ENCODE data around the gene PLSCR4.
A peak's percentile ranks its signal among the peaks of the same experiment; 100 is the strongest.

Gene PLSCR4

GRCh38 chr3:146156095-146156494, 94.8 kb downstream of the PLSCR4 start:
- H3K9me3 Mint-ChIP-seq: no peaks in the 10 kb centered on the region
- H3K27ac Mint-ChIP-seq: no peak overlapping the region
- peaks cover 68% of the 10 kb centered on the region for H3K4me1 Mint-ChIP-seq
- no peak for DNase-seq
- no peak for TF ChIP-seq CTCF (IDR thresholded peaks at IDR 0.05)
- peaks cover 22% of the 10 kb centered on the region for H3K36me3 Mint-ChIP-seq (ENCODE audit: low read depth)
- no peaks in the 10 kb centered on the region for H3K27me3 Mint-ChIP-seq (ENCODE audit: low read depth, poor library complexity)
- H3K4me3 Mint-ChIP-seq: peak overlapping the region; percentile 40

GRCh38 chr3:146154995-146155394, 95.9 kb downstream of the PLSCR4 start:
- DNase-seq: no peak
- peaks cover 68% of the 10 kb centered on the region for H3K4me1 Mint-ChIP-seq
- TF ChIP-seq CTCF (IDR thresholded peaks at IDR 0.05): no peak

GRCh38 chr3:146154316-146154715, 96.6 kb downstream of the PLSCR4 start:
- no peaks in the 10 kb centered on the region for H3K27me3 Mint-ChIP-seq (ENCODE audit: low read depth, poor library complexity)
- H3K9me3 Mint-ChIP-seq: no peaks in the 10 kb centered on the region
- peaks cover 62% of the 10 kb centered on the region for H3K4me1 Mint-ChIP-seq
- H3K36me3 Mint-ChIP-seq (ENCODE audit: low read depth): peaks cover 23% of the 10 kb centered on the region
- H3K4me3 Mint-ChIP-seq: no peak overlapping the region
- no peak for TF ChIP-seq CTCF (IDR thresholded peaks at IDR 0.05)
- no peak overlapping the region for H3K27ac Mint-ChIP-seq
- DNase-seq: no peak

More at GRCh38 chr3:146154995-146155394, 95.9 kb downstream of the PLSCR4 start:
- H3K27ac Mint-ChIP-seq: no peak overlapping the region
- no peaks in the 10 kb centered on the region for H3K27me3 Mint-ChIP-seq (ENCODE audit: low read depth, poor library complexity)
- H3K9me3 Mint-ChIP-seq: no peaks in the 10 kb centered on the region
- H3K36me3 Mint-ChIP-seq (ENCODE audit: low read depth): peaks cover 23% of the 10 kb centered on the region
- no peak overlapping the region for H3K4me3 Mint-ChIP-seq

- Mint-ChIP-seq H3K36me3 (ENCODE audit: low read depth) (peaks cover 23% of the 10 kb centered on the region), H3K4me1 (peaks cover 53% of the 10 kb centered on the region), H3K27me3 (ENCODE audit: low read depth, poor library complexity) (no peaks in the 10 kb centered on the region), H3K4me3 (peak overlapping the region; percentile 33), H3K9me3 (no peaks in the 10 kb centered on the region), H3K27ac (peak overlapping the region; percentile 88)
- TF ChIP-seq CTCF (IDR thresholded peaks at IDR 0.05): no peak
- no peak for DNase-seq
Observed at GRCh38 chr3:146153429-146153828, 97.5 kb downstream of the PLSCR4 start.

- H3K4me1 Mint-ChIP-seq: peaks cover 48% of the 10 kb centered on the region
- TF ChIP-seq CTCF (IDR thresholded peaks at IDR 0.05): no peak
- no peak for DNase-seq
- no peaks in the 10 kb centered on the region for H3K27me3 Mint-ChIP-seq (ENCODE audit: low read depth, poor library complexity)
- H3K9me3 Mint-ChIP-seq: no peaks in the 10 kb centered on the region
- H3K36me3 Mint-ChIP-seq (ENCODE audit: low read depth): peaks cover 23% of the 10 kb centered on the region
- no peak overlapping the region for H3K4me3 Mint-ChIP-seq
- H3K27ac Mint-ChIP-seq: peak overlapping the region; percentile 88
Observed at GRCh38 chr3:146152834-146153233, 98.1 kb downstream of the PLSCR4 start.

- no peaks in the 10 kb centered on the region for H3K9me3 Mint-ChIP-seq
- H3K36me3 Mint-ChIP-seq (ENCODE audit: low read depth): peaks cover 22% of the 10 kb centered on the region
- TF ChIP-seq CTCF (IDR thresholded peaks at IDR 0.05): no peak
- H3K4me1 Mint-ChIP-seq: peaks cover 18% of the 10 kb centered on the region
- no peak for DNase-seq
- H3K4me3 Mint-ChIP-seq: no peak overlapping the region
- H3K27me3 Mint-ChIP-seq (ENCODE audit: low read depth, poor library complexity): no peaks in the 10 kb centered on the region
- H3K27ac Mint-ChIP-seq: no peak overlapping the region
Observed at GRCh38 chr3:146148468-146148931, 102.4 kb downstream of the PLSCR4 start.

Measured in nephron progenitor cell (in vitro differentiated cells).